Activated T-cell treated with anti-CD3 and anti-CD28 coated beads, Interleukin-2, amount 50 U/mL, for 4 hours (primary cell): ENCODE measurements around the gene GPX5. TPM values are rescaled to one million over a fixed set of nuclear protein-coding genes. Genes with fewer than 3 reads are reported as not detected.
"Not testable (repeated sequence)": the region's sequence is repeated elsewhere in the genome, so short reads cannot be mapped to it uniquely, and the experiment has no call there.

Experiments
- ATAC-seq, 2 donors: fragments of 200-7000 bp; cut with Tn5 transposase; one replicate each; pipeline ENCODE4 v1.10.0; 2021
- DNase-seq: peaks from one replicate; pipeline ENCODE4 v3.0.0-alpha.2; 2020
- H3K27me3 Mint-ChIP-seq: one replicate; pipeline ENCODE4 v1.8.0; 2021; ENCODE audit warnings: low read depth, mixed read lengths
- H3K36me3 Mint-ChIP-seq: one replicate; pipeline ENCODE4 v1.8.0; 2022; ENCODE audit warnings: mixed read lengths; ENCODE audit not compliant: insufficient read depth
- H3K4me1 Mint-ChIP-seq: one replicate; pipeline ENCODE4 v1.8.0; 2021; ENCODE audit warnings: low read depth, mixed read lengths
- H3K4me3 Mint-ChIP-seq: one replicate; pipeline ENCODE4 v1.8.0; 2021; ENCODE audit warnings: mild to moderate bottlenecking, moderate library complexity, mixed read lengths
- H3K9me3 Mint-ChIP-seq: one replicate; pipeline ENCODE4 v1.8.0; 2021; ENCODE audit warnings: mixed read lengths
- total RNA-seq, 3 donors: library from RNA; stranded (reverse); gene quantifications; one replicate each; pipeline ENCODE4 v1.2.1, GENCODE V29; 2021

The GPX5 gene
- total RNA-seq, 3 donors from 2014 or later = not detected

DNA sequence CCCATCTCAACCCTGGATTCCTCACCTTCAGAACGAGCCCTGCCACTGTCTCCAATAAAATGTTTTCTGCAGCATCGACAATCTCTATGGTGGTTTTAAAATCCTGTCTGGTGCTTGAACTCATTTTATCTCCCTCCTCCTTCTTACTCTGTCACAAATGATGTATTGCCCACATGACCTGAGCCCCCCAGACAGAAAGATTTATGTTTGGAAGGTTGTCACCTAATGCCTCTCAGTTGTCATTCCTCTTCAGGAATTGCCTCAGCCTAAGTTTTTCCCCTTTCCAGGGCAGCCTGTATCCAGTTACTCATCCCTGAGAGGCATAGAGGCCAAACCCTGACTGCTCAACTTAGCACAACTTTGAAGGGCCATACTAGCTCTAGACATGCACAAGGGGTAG, 9.2 kb downstream of the GPX5 start:
- Mint-ChIP-seq H3K4me3 (no peak overlapping the region), H3K27me3 (peaks cover 34% of the 10 kb centered on the region), H3K4me1 (peaks cover 5% of the 10 kb centered on the region), H3K36me3 (no peaks in the 10 kb centered on the region), H3K9me3 (no peaks in the 10 kb centered on the region)
- ATAC-seq (no peak), DNase-seq (no peak)

- peaks cover 31% of the 10 kb centered on the region for H3K27me3 Mint-ChIP-seq
- DNase-seq = no peak
- H3K4me3 Mint-ChIP-seq = peak overlapping the region; percentile 52
- H3K9me3 Mint-ChIP-seq = peaks cover 8% of the 10 kb centered on the region
- no peaks in the 10 kb centered on the region for H3K36me3 Mint-ChIP-seq
- ATAC-seq = no peak
- H3K4me1 Mint-ChIP-seq = peaks cover 5% of the 10 kb centered on the region
These were observed 11.4 kb downstream of the GPX5 start for GRCh38 chr6:28537065-28537464.

- peak overlapping the region; percentile 52 for H3K4me3 Mint-ChIP-seq
These were observed 11.9 kb downstream of the GPX5 start for GRCh38 chr6:28537509-28538140.

DNA sequence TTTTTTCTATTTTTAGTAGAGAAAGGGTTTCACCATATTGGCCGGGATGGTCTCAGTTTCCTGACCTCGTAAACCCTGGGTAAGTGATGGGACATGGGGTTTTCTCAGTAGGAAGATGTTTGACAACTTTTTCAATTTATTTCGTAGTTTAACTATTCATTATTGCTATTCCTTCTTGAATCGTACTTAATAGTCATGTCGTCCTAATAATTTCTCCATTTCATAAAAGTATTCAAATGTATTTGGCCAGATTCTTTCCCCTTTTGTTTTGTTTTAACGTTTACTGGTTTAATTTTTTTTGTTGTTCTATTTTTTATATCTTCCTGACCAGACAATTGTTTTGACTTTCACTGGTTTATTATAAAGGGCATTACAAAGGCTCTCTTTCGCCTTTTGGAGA, 16.3 kb downstream of the GPX5 start:
- ATAC-seq (no peak), DNase-seq (no peak)
- Mint-ChIP-seq H3K4me3 (no peak overlapping the region), H3K9me3 (peaks cover 12% of the 10 kb centered on the region), H3K36me3 (no peaks in the 10 kb centered on the region), H3K27me3 (peaks cover 47% of the 10 kb centered on the region), H3K4me1 (peaks cover 16% of the 10 kb centered on the region)

More at GRCh38 chr6:28537509-28538140, 11.9 kb downstream of the GPX5 start:
- peaks cover 37% of the 10 kb centered on the region for H3K27me3 Mint-ChIP-seq
- H3K4me1 Mint-ChIP-seq = peaks cover 6% of the 10 kb centered on the region
- DNase-seq (peak; percentile 9), ATAC-seq (peak; percentile 38 to 64)
- H3K9me3 Mint-ChIP-seq = peaks cover 12% of the 10 kb centered on the region
- H3K36me3 Mint-ChIP-seq = no peaks in the 10 kb centered on the region

DNA sequence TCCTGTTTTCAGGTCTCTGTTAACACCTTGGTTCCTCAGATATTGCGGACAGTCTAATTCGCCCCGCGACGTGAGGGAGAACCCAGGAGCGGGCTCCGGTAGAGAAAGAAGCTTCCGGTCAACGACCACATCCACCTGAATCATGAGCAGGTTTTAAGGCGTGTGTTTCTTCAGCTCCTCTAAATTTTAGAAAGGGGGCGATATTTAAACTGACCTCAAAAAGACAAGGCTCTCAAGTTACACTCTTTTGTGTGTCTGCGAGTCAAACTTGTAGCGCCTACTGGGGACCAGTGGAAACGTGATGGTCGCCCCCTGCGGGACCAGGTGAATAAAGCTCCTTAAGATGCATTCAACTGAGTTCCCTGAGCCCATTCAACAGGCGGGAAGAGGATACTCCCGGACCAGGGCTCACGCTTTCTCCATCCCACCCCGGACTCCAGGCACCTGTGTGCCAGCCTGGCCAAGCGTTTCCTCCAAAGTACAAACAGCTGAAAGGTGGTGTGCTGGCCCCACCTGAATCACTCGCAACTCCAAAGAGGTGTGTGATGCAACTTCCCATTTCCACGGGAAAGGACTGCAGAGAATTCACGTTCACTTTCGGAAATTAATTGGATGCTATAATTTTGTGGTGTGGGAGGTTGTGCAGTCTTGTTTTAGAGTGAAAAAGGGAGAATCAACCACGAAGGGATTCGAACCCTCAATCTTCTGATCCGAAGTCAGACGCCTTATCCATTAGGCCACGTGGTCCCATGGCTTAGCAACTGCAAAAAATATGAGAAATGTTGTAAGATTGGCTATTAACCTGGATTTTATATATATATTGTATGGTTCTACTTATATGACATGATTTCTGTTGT, 17.0 kb downstream of the GPX5 start:
- ATAC-seq (peak; percentile 72 to 78), DNase-seq (peak; percentile 43)
- Mint-ChIP-seq H3K27me3 (peaks cover 47% of the 10 kb centered on the region), H3K36me3 (no peaks in the 10 kb centered on the region), H3K9me3 (peaks cover 12% of the 10 kb centered on the region), H3K4me1 (peaks cover 16% of the 10 kb centered on the region), H3K4me3 (peak overlapping the region; percentile 73)

DNA sequence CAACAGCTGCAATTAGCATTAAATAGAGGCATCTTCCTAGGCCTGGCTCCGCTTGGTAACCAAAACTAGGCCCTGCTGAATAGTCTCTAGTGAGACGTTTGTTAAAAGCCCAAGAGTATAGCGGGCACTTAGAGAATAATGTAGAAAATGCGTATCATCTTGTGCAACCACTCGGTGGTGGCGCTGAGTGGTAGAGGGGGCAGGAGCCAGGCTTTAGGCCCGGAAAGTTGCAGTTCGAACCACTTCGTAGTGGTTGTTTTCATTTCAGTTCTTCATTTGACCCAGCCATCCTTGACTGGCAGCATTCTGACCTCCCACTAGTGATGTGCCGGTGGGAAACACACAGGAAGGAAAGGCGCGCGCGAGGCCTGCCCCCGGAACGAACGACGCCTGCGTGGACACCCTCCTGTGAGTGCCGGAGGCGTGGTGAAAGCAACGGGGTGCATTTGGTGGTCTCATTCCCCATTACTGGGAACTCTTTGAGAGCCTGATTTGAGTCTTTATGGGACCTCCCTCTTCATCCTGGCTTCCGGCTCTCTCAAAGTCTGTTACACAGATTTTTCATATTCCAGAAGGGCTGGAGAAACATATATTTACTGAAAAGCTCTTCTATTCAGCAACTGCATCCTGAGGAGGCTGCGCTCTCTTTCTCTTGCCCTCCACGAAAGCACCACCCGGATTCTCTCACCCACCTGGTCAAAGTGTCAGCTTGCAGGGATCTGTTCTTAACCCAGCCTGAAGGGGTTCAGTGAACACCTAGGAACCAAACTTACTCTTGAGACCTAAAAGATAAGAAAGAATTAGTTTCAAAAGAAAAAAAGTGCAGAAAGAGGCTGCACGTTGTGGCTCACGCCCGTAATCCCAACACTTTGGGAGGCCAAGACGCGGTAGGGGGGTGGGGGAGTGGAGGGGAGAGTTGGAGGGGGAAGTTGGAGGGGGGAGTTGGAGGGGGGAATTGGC, 18.2 kb downstream of the GPX5 start:
- ATAC-seq = peak; percentile 36 to 49

DNA sequence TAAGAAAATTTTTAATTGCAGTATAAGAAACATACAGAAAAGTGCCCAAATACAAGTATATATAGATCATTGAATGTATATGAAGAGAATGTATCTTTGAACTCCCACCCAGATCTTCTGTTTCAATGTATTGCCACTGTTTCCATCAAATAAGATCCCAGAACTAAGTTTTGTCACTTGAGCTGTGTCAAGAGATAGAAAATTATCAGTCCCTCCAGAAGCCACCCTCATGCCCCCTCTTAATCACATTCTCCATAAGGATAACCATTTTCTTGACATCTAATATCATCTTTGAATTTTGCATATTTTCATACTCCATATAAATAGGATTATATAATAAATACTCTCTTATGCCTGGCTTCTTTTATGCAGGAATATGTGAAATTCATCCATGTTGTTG, 20.3 kb downstream of the GPX5 start:
- no peaks in the 10 kb centered on the region for H3K36me3 Mint-ChIP-seq
- H3K4me1 Mint-ChIP-seq = peaks cover 14% of the 10 kb centered on the region
- DNase-seq = no peak
- H3K4me3 Mint-ChIP-seq = no peak overlapping the region
- H3K27me3 Mint-ChIP-seq = peaks cover 62% of the 10 kb centered on the region
- no peak for ATAC-seq
- peaks cover 12% of the 10 kb centered on the region for H3K9me3 Mint-ChIP-seq

More for the DNA sequence above, 18.2 kb downstream of the GPX5 start:
- peaks cover 14% of the 10 kb centered on the region for H3K4me1 Mint-ChIP-seq
- H3K9me3 Mint-ChIP-seq = peaks cover 12% of the 10 kb centered on the region
- H3K4me3 Mint-ChIP-seq = peak overlapping the region; percentile 73
- H3K27me3 Mint-ChIP-seq = peaks cover 51% of the 10 kb centered on the region
- no peaks in the 10 kb centered on the region for H3K36me3 Mint-ChIP-seq
- DNase-seq = peak; percentile 22

GRCh38 chr6:28547003-28547402, 21.3 kb downstream of the GPX5 start:
- peaks cover 62% of the 10 kb centered on the region for H3K27me3 Mint-ChIP-seq
- not testable (repeated sequence) for ATAC-seq, H3K9me3 Mint-ChIP-seq, DNase-seq, H3K36me3 Mint-ChIP-seq, H3K4me3 Mint-ChIP-seq
- peaks cover 14% of the 10 kb centered on the region for H3K4me1 Mint-ChIP-seq

DNA sequence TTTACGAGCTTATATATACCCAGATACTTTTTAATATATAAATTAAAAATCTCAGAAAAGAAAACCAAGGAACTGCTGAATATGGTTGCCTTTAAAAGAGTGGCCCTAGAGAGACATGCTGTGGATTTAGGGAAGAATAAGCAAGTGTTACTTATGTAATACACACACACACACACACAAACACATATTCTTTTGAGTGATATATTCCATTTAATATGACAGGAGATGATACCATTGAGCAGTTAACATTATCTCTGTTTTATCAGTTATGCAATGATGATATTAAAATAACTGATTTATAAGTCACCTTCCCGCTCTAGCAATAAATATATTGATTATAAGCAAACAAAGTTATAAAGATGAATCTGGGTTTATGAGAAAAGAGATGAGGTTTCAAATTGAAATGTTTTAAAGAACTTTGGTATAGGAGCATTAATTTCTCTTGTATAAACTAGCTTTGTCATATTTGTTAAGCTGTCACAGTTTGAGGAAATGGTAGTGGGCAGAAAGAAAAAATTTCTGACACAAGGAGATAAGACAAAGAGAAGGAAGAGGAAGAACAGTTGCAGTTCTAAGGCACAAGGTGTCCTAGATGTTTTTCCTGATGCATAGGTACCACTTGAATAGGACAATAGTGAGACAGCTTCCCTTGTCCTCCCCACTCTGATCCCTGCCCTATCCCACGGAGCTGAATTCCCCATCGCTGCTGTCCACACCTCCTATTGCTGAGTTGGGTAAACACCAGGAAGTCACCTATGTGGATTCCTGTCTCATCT, 26.4 kb downstream of the GPX5 start:
- no peak for ATAC-seq
- H3K4me3 Mint-ChIP-seq = no peak overlapping the region
- H3K9me3 Mint-ChIP-seq = no peaks in the 10 kb centered on the region
- no peaks in the 10 kb centered on the region for H3K4me1 Mint-ChIP-seq
- H3K36me3 Mint-ChIP-seq = no peaks in the 10 kb centered on the region
- H3K27me3 Mint-ChIP-seq = peaks cover 66% of the 10 kb centered on the region
- no peak for DNase-seq

- peaks cover 63% of the 10 kb centered on the region for H3K27me3 Mint-ChIP-seq
- H3K36me3 Mint-ChIP-seq = no peaks in the 10 kb centered on the region
- no peaks in the 10 kb centered on the region for H3K9me3 Mint-ChIP-seq
- DNase-seq (no peak), ATAC-seq (no peak)
- no peak overlapping the region for H3K4me3 Mint-ChIP-seq
- no peaks in the 10 kb centered on the region for H3K4me1 Mint-ChIP-seq
These were observed 27.8 kb downstream of the GPX5 start for GRCh38 chr6:28553384-28553985.

GRCh38 chr6:28553986-28554881, 28.6 kb downstream of the GPX5 start:
- H3K4me3 Mint-ChIP-seq = no peak overlapping the region
- no peaks in the 10 kb centered on the region for H3K36me3 Mint-ChIP-seq
- no peaks in the 10 kb centered on the region for H3K9me3 Mint-ChIP-seq
- ATAC-seq (no peak), DNase-seq (no peak)
- H3K4me1 Mint-ChIP-seq = no peaks in the 10 kb centered on the region
- peaks cover 62% of the 10 kb centered on the region for H3K27me3 Mint-ChIP-seq

- H3K27me3 Mint-ChIP-seq = peaks cover 55% of the 10 kb centered on the region
- H3K36me3 Mint-ChIP-seq = no peaks in the 10 kb centered on the region
- H3K9me3 Mint-ChIP-seq = no peaks in the 10 kb centered on the region
- H3K4me1 Mint-ChIP-seq = no peaks in the 10 kb centered on the region
- H3K4me3 Mint-ChIP-seq = no peak overlapping the region
- ATAC-seq (no peak), DNase-seq (no peak)
These were observed 29.5 kb downstream of the GPX5 start for GRCh38 chr6:28555136-28555535.
